Renal pelvis (tissue), 4 donors: Measurements from ENCODE around the gene ANKRD6. TPM values are rescaled to one million over a fixed set of nuclear protein-coding genes. Genes with fewer than 3 reads are reported as not detected.

Source experiments
- DNase-seq: peaks from one replicate; pipeline ENCODE4 v3.0.0-alpha.2; 2013
- polyA plus RNA-seq, 3 donors: library from polyadenylated mRNA; unstranded; fragments of 120-200 nt; gene quantifications; one replicate each; pipeline ENCODE4 v1.2.1, GENCODE V29; 2013; ENCODE audit not compliant: insufficient read length in 3 of 3

The ANKRD6 gene
- polyA plus RNA-seq, 3 donors = 24.4 to 38.0 (median 35.9) TPM

- no peak for DNase-seq
These were observed 126.5 kb downstream of the ANKRD6 start for GRCh38 chr6:89559487-89559886.

DNA sequence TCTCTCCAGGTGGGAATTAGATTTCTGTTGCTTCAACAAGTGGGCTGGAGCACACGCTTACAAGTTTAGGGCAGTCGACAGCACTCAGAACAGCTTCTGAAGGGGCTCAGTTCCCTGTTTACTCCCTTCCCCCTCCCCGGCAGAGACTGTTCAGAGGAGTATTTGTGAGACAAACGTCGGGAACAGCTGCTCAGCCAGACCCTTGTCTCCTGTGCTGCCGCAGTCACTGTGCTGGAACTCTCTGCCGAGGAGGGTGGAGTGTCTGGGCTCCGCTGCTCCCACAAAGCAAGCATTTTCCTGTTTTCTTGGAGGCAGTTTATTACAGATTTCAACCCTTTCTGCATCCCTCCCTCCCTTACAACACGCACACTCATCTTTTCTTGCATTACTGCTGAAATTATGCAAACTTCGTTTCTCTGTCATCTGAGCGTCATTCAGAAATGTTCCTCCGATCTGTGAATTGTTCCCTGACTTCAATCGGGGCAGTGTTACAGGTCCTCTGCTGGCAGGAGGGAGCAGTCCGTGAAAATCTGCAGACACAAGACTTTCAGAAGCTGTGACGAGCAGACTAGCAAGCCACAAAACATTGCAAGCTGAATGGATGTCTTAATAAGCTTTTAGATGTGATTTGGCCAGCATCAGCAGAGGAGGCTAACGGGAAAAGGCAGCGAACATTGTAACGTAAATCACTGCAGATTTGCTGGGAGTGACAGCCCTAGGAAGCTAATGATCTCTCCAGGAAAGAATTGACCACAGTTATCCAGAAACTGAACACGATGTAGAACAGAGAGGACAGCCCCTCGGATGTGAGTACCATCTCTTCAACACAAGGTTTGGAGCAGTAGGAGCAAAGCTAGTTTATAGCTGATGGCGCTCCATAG lies 129.4 kb downstream of the ANKRD6 start:
- no peak for DNase-seq

- no peak for DNase-seq
These were observed 130.9 kb downstream of the ANKRD6 start for GRCh38 chr6:89563866-89564265.

- DNase-seq = no peak
These were observed 131.9 kb downstream of the ANKRD6 start for GRCh38 chr6:89564752-89565427.

DNA sequence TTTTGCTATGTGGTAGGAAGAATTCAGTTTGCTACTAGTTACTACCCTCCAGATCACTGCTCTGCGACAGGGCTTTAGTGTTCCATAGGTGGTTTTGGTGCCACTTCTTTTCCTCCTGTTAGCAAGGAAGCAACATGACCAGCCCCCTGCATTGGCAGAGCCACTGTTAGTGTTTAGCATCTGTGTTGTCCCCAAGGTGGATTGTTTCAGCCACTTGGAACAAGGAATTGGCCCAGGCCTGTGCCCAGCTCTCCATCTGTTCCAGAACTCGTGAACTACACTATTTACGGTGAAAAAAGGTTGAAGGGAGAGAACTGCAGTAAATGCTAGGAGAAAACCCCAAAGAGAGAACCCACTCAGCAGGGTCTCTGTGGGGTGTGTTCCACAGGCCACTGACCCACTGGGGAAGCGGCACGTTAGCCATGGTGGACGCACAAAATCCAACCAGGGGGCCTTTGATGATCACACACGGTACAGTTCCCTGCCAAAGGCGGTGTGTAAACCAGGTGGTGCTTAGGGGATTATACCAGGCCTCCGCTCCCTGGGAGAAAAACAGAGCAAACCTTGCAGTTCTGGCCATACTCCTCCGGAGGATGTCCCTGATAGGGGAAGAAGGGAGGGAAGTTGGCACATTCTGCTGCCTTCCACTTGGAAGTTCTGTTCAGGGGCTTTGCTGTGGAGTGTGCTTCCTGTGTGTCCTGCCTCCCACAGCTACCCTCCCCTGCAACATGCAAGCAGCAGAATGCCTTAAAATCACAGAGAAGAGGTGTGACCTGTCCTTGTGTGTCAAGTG lies 133.3 kb downstream of the ANKRD6 start:
- DNase-seq = no peak

- no peak for DNase-seq
These were observed 134.1 kb downstream of the ANKRD6 start for GRCh38 chr6:89566930-89567629.

- no peak for DNase-seq
These were observed 134.9 kb downstream of the ANKRD6 start for GRCh38 chr6:89567630-89568390.

DNA sequence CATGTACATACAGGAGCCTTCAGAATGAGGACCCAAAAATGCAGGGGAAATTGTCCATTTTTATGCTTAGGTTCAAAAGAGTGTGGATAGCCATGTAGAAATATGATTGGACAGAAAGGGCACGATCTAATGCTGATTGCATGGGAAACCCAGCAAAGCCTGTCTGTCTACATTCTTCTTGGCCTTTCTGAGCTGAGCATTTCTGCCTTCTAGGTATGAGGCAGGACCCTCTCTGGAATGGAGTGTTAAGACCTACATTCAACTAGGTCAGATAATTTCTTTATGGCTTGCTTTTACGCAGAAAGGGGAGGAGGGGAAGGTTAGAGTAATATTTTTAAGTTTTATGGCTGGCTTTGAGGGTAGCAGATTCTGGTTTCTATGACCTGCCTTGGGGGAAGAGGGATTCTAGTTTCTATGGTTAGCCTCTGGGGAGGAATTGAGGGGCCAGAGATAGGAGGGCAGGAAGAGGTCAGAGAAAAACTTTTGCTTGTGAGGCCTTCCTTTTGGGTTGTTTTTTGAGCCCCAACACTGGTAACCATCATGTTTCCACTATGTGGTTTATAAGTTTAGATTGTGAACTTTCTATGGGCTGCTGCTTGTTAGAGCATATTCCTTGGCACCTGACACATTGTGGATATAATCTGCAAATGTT lies 142.1 kb downstream of the ANKRD6 start:
- DNase-seq = peak; percentile 34

GRCh38 chr6:89575562-89575960 lies 142.6 kb downstream of the ANKRD6 start:
- no peak for DNase-seq

- DNase-seq = no peak
These were observed 148.2 kb downstream of the ANKRD6 start for GRCh38 chr6:89580997-89581666.

- DNase-seq = no peak
These were observed 148.7 kb downstream of the ANKRD6 start for GRCh38 chr6:89581689-89582088.

GRCh38 chr6:89582669-89583325 lies 149.8 kb downstream of the ANKRD6 start:
- DNase-seq = no peak

DNA sequence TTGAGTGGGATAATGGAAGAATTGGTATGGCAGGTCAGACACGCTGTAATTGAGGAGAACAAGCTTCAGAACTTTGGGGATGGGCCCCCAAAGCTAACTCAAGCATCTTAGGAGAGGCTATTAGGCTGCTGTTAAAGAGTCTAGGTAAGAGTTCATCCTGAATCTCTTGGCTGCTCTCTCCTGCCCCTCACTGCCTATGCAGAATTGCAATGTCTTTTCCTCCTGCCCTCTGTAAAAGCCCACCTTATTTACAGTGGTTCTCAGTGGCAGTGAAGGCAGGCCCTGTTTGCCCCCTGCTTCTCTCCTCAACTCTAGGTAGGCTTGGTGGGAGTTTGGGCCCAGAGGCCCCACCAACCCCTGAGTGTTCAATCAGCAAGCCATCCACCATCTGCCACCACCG lies 150.6 kb downstream of the ANKRD6 start:
- DNase-seq = no peak

DNA sequence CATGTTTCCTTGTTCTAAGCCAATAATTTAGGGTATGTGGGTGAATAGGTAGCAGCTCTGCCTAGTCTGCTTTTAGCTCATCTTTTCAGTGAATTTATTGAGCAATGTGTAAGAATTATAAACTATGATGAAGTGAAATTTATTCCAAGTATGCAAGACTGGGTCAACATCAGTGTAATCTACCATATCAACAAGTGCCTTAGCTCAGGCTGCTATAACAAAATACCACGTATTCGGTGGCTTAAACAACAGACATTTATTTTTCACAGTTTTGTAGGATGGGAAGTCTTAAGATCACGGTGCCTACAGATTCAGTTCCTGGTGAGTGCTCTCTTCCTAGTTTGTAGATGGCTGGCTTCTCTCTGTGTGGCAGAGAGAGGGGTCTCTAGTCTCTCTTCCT lies 151.6 kb downstream of the ANKRD6 start:
- DNase-seq = no peak

DNA sequence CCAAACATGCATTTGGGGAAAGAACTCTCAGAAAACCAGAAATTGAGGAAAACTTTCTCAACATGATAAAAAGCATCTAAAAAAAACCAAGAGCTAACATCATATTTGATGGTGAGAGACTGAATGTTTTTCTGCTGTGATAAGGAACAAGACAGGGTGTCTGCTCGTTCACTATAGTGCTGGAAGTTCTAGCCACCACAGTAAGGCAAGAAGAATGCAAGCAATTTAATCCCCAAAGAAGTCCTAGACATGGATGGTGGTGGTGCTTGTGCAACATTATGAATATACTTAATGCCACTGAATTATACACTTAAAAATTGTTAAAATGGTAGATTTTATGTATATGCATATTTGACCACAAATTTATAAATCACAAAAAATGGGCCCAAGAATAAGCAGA lies 152.2 kb downstream of the ANKRD6 start:
- DNase-seq = no peak

DNA sequence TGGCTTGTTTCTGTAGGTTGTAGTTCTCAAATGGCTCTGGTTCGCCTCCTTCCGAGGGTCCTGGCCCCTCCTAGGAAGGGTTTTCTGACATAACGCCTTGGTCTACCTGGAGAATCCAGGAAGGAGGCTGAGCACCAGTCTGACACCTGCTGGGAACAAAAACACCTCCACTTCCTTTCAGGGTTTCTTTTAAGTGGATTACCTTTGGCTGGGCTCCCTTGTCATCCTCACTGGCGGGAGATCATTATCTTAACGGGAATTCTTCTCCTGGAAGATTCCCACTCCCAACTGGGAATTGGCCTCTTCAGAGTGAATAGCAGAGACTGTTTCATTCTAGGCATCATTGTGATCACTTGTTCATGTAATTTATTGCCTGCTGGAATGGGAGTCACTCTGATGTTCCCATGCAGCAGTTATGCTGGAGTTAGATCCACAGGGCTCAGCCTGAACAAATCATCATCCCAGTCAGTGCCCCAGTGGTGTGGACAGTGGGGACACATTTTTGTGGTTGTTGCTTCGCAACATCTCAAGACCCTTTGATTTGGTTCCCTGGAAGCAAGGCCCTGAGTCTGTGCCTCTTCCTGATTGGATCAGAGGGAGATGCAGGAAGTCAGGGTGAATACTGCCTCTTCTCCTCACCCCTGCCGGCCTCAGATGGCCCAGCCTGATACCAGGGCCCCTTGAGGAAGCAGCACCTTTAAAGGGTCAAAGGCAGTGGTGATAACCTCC lies 156.5 kb downstream of the ANKRD6 start:
- DNase-seq = no peak

DNA sequence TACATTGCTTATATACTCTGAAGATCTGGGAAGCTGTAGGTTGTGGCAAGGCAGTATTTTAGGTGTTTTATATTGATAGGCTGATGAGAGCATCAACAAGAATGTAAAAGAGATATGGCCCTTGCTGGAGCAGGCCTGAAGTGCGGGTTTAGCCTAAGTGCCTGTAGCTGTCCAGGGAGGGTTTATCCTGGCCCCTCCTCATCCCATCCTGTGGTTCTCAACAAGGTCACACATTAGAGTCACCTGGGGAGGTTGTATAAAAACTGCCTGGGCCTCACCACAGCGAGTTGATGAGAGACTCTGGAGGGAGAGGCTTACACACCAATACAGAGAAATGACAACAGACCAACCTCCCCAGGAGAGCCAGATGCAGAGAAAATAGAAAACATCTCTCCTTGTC lies 157.2 kb downstream of the ANKRD6 start:
- no peak for DNase-seq

DNA sequence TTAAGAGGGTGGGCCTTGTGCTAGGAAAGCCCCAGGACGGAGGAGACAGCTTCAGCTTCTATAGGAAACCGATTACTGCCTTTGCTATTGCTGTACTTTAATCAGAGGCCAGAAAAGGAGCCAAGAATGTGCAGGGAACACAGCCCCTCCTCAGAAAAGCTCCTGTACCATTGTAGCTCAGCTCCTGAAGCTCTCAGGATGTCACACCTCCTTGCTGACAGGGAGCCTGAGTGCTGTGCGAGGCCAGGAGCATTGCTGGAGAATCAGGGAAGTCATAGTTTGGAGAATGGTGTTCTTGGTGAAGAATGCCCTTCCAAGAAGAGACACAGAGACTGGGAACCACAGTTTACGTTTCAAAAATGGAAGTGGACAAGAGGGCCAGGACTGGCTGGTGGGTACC lies 158.8 kb downstream of the ANKRD6 start:
- DNase-seq = no peak

DNA sequence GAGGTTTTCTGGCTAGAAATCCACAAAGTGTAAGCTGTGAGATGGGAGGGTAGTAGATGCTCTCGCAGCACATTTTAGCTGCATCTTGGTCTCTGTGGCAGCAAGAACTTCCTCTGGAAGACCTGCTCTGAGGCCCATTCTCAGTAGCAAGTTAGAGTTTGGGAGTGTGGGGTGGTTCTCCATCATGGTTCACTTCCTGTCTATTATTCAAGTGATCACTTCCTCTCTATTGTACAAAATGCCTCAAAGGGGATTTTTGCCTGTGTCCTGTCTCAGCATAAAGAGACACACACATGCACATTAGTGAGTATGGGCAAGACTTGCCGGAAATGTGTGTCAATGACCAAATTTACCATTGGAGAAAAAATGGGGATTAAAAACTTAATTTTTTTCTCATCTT lies 163.1 kb downstream of the ANKRD6 start:
- no peak for DNase-seq
